Breast epithelium (tissue), 3 donors: ENCODE measurements around the gene SLC43A2.
"Not testable (repeated sequence)": the region's sequence is repeated elsewhere in the genome, so short reads cannot be mapped to it uniquely, and the experiment has no call there.

Source experiments
- POLR2AphosphoS5 ChIP-seq, 3 donors: sonication (generic); formaldehyde crosslinking; IDR thresholded peaks; one replicate each; pipeline ENCODE4 v1.6.1; 2017; ENCODE audit warnings: antibody characterized with exemption in 3 of 3
- TF ChIP-seq, protein P1 (sequence below), 3 donors: fragments of 450-650 bp; IDR thresholded peaks; one replicate each; pipeline ENCODE4 v1.5.1; 2016 to 2017; ENCODE audit warnings: antibody characterized with exemption in 3 of 3, mild to moderate bottlenecking in 3 of 3, moderate library complexity in 3 of 3

DNA sequence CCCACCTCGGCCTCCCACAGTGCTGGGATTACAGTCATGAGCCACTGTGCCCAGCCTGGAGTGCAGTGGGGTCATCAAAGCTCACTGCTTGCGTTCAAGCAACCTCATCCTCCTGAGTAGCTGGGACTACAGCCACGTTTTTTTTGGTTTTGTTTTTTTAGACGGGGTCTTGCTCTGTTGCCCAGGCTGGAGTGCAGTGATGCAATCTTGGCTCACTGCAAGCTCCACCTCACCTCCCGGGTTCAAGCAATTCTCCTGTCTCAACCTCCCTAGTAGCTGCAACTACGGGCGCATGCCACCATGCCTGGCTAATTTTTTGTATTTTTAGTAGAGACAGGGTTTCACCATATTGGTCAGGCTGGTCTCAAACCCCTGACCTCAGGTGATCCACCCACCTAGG lies 24.2 kb upstream of the SLC43A2 start:
- not testable (repeated sequence) for TF ChIP-seq POLR2AphosphoS5 (IDR thresholded peaks at IDR 0.05)
- TF ChIP-seq, protein P1, sequence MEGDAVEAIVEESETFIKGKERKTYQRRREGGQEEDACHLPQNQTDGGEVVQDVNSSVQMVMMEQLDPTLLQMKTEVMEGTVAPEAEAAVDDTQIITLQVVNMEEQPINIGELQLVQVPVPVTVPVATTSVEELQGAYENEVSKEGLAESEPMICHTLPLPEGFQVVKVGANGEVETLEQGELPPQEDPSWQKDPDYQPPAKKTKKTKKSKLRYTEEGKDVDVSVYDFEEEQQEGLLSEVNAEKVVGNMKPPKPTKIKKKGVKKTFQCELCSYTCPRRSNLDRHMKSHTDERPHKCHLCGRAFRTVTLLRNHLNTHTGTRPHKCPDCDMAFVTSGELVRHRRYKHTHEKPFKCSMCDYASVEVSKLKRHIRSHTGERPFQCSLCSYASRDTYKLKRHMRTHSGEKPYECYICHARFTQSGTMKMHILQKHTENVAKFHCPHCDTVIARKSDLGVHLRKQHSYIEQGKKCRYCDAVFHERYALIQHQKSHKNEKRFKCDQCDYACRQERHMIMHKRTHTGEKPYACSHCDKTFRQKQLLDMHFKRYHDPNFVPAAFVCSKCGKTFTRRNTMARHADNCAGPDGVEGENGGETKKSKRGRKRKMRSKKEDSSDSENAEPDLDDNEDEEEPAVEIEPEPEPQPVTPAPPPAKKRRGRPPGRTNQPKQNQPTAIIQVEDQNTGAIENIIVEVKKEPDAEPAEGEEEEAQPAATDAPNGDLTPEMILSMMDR (IDR thresholded peaks at IDR 0.05), result not testable (repeated sequence)
